MM.1S (cell line): ENCODE results near the gene ZFP36L2.

Experiments
- DNase-seq: peaks from one replicate; pipeline ENCODE4 v3.0.0-alpha.2; 2015
- H2AFZ ChIP-seq: fragments of 300-600 bp; sonication (generic); 2 replicates; pipeline ENCODE4 v1.6.0; 2016; ENCODE audit warnings: antibody characterized with exemption, low read length
- H3F3A ChIP-seq: fragments of 300-600 bp; sonication (generic); 2 replicates; pipeline ENCODE4 v1.6.1; 2016; ENCODE audit warnings: mild to moderate bottlenecking, antibody characterized with exemption, low read length, moderate library complexity, mixed read lengths; ENCODE audit not compliant: insufficient read depth
- H3K27ac ChIP-seq: fragments of 300-600 bp; sonication (generic); 2 replicates; pipeline ENCODE4 v1.5.1; 2016; ENCODE audit warnings: mild to moderate bottlenecking, low read length
- H3K27me3 ChIP-seq: fragments of 300-600 bp; sonication (generic); replicated peaks from 2 replicates; pipeline ENCODE4 v1.6.0; 2016; ENCODE audit warnings: low read length; ENCODE audit not compliant: insufficient read depth
- H3K36me3 ChIP-seq: fragments of 300-600 bp; sonication (generic); replicated peaks from 2 replicates; pipeline ENCODE4 v1.6.1; 2016; ENCODE audit warnings: mild to moderate bottlenecking, low read length, mixed read lengths; ENCODE audit not compliant: insufficient read depth
- H3K4me1 ChIP-seq: fragments of 300-600 bp; sonication (generic); 2 replicates; pipeline ENCODE4 v1.6.1; 2016; ENCODE audit warnings: low read length, mixed read lengths
- H3K4me2 ChIP-seq: fragments of 300-600 bp; sonication (generic); 2 replicates; pipeline ENCODE4 v1.6.0; 2016; ENCODE audit warnings: low read depth, low read length
- H3K4me3 ChIP-seq: fragments of 300-600 bp; sonication (generic); 2 replicates; pipeline ENCODE4 v1.5.1; 2016; ENCODE audit warnings: low read length, mixed read lengths
- H3K79me2 ChIP-seq: fragments of 300-600 bp; sonication (generic); 2 replicates; pipeline ENCODE4 v1.6.1; 2016; ENCODE audit warnings: mixed run types, low read length, mixed read lengths
- H3K9ac ChIP-seq: fragments of 300-600 bp; sonication (generic); 2 replicates; pipeline ENCODE4 v1.6.1; 2016; ENCODE audit warnings: low read length, mixed read lengths
- H3K9me2 ChIP-seq: fragments of 300-600 bp; sonication (generic); replicated peaks from 2 replicates; pipeline ENCODE4 v1.6.1; 2016; ENCODE audit warnings: mild to moderate bottlenecking, low read length, mixed read lengths; ENCODE audit not compliant: insufficient read depth
- H3K9me3 ChIP-seq: fragments of 300-600 bp; sonication (generic); replicated peaks from 2 replicates; pipeline ENCODE4 v1.6.1; 2016; ENCODE audit warnings: mild to moderate bottlenecking, low read length, mixed read lengths; ENCODE audit not compliant: insufficient read depth
- H4K20me1 ChIP-seq: fragments of 300-600 bp; sonication (generic); 2 replicates; pipeline ENCODE4 v1.6.1; 2016; ENCODE audit warnings: mild to moderate bottlenecking, low read length, moderate library complexity, mixed read lengths; ENCODE audit not compliant: insufficient read depth
- EZH2 ChIP-seq: fragments of 300-600 bp; sonication (generic); optimal IDR thresholded peaks from 2 replicates; pipeline ENCODE3; 2017; ENCODE audit warnings: low read depth, mild to moderate bottlenecking, antibody characterized with exemption, low read length, mixed read lengths
- EZH2phosphoT487 ChIP-seq: fragments of 300-600 bp; sonication (generic); IDR thresholded peaks from 2 replicates; pipeline ENCODE4 v1.6.1; 2018; ENCODE audit warnings: antibody characterized with exemption, low read length
- TF ChIP-seq, protein P1 (sequence below): fragments of 300-600 bp; sonication (generic); IDR thresholded peaks from 2 replicates; pipeline ENCODE4 v1.5.1; 2016; ENCODE audit warnings: antibody characterized with exemption, low read length, mixed read lengths

Gene ZFP36L2

DNA sequence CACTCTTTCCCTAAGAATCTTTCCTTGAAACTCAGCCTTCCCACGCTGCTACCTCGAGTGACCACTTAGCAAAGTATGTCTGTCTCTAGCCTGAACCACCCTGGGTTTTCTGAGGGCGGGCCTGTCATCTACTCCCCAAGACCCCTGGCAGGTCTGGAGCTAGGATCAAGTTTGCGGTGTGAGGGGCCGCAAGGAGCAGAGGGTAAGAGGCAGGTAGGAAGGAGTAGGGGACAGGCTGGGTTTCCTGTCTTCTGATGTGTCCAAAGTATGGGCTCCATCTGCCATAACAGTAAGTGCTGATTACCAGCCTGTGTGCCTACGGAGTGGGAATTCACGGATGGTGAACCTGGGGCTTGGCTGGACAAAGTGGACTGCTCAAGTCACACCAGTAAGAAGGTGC is 25.4 kb downstream of the ZFP36L2 start:
- no peak for TF ChIP-seq EZH2phosphoT487
- TF ChIP-seq EZH2, result no peak
- TF ChIP-seq, protein P1, sequence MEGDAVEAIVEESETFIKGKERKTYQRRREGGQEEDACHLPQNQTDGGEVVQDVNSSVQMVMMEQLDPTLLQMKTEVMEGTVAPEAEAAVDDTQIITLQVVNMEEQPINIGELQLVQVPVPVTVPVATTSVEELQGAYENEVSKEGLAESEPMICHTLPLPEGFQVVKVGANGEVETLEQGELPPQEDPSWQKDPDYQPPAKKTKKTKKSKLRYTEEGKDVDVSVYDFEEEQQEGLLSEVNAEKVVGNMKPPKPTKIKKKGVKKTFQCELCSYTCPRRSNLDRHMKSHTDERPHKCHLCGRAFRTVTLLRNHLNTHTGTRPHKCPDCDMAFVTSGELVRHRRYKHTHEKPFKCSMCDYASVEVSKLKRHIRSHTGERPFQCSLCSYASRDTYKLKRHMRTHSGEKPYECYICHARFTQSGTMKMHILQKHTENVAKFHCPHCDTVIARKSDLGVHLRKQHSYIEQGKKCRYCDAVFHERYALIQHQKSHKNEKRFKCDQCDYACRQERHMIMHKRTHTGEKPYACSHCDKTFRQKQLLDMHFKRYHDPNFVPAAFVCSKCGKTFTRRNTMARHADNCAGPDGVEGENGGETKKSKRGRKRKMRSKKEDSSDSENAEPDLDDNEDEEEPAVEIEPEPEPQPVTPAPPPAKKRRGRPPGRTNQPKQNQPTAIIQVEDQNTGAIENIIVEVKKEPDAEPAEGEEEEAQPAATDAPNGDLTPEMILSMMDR, result no peak
- Histone ChIP-seq H3K4me1 (no peaks in the 10 kb centered on the region), H3K9me3 (no peaks in the 10 kb centered on the region), H3K9me2 (no peaks in the 10 kb centered on the region), H3K9ac (no peak overlapping the region), H2AFZ (no peak overlapping the region), H4K20me1 (no peaks in the 10 kb centered on the region), H3K27ac (no peak overlapping the region), H3K4me2 (no peak overlapping the region), H3K27me3 (no peaks in the 10 kb centered on the region), H3K79me2 (no peaks in the 10 kb centered on the region), H3K4me3 (no peak overlapping the region), H3F3A (no peaks in the 10 kb centered on the region), H3K36me3 (no peaks in the 10 kb centered on the region)
- DNase-seq, result no peak

- Histone ChIP-seq H3K9me3 (no peaks in the 10 kb centered on the region), H3K9me2 (no peaks in the 10 kb centered on the region), H3K79me2 (no peaks in the 10 kb centered on the region), H4K20me1 (no peaks in the 10 kb centered on the region), H3F3A (no peaks in the 10 kb centered on the region), H2AFZ (no peak overlapping the region), H3K4me2 (no peak overlapping the region), H3K27me3 (no peaks in the 10 kb centered on the region), H3K4me1 (no peaks in the 10 kb centered on the region), H3K9ac (no peak overlapping the region), H3K27ac (no peak overlapping the region), H3K4me3 (no peak overlapping the region), H3K36me3 (no peaks in the 10 kb centered on the region)
- no peak for DNase-seq
- no peak for TF ChIP-seq EZH2
- TF ChIP-seq, protein P1, result no peak
- TF ChIP-seq EZH2phosphoT487, result no peak
These were observed 26.6 kb downstream of the ZFP36L2 start for GRCh38 chr2:43199492-43200488.

DNA sequence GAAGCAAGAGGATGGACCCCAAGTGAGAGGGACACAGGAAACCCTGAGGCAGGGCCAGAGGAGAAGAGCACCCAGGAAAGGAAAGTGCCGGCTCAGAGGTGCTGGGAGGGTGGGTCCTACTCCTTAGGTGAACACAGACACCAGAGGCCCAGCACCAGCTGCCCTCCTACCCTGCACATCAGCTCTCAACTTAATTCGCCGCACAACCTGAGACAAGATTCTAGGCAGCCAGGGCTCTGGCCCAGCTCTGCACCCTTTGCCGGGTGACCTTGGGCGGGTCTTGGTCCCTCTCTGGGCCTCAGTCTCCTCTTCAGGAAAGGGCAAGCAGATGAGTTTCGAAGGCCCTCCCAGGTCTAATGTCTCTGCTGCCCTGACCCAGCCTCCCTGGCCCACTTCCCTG is 28.1 kb downstream of the ZFP36L2 start:
- Histone ChIP-seq H3F3A (no peaks in the 10 kb centered on the region), H3K36me3 (no peaks in the 10 kb centered on the region), H3K79me2 (no peaks in the 10 kb centered on the region), H3K9me2 (no peaks in the 10 kb centered on the region), H3K9me3 (no peaks in the 10 kb centered on the region), H3K4me3 (no peak overlapping the region), H4K20me1 (no peaks in the 10 kb centered on the region), H3K4me1 (no peaks in the 10 kb centered on the region), H3K27me3 (no peaks in the 10 kb centered on the region), H3K27ac (no peak overlapping the region), H3K9ac (no peak overlapping the region), H3K4me2 (no peak overlapping the region), H2AFZ (no peak overlapping the region)
- no peak for DNase-seq
- TF ChIP-seq EZH2 (no peak), EZH2phosphoT487 (no peak)
- TF ChIP-seq, protein P1, result no peak
